GM10266 (cell line): ENCODE measurements around the gene STAC.

Source experiments
- DNase-seq: peaks from one replicate; pipeline ENCODE4 v3.0.0; 2012; ENCODE audit errors: extremely low spot score
- TF ChIP-seq, protein P1 (sequence below): IDR thresholded peaks from 2 replicates; pipeline ENCODE4 v1.5.1; 2012; ENCODE audit warnings: mild to moderate bottlenecking, low read depth; ENCODE audit not compliant: control insufficient read depth, insufficient read depth; ENCODE audit errors: missing control alignments

STAC gene

GRCh38 chr3:36487616-36488015 is 107.3 kb downstream of the STAC start:
- TF ChIP-seq, protein P1, sequence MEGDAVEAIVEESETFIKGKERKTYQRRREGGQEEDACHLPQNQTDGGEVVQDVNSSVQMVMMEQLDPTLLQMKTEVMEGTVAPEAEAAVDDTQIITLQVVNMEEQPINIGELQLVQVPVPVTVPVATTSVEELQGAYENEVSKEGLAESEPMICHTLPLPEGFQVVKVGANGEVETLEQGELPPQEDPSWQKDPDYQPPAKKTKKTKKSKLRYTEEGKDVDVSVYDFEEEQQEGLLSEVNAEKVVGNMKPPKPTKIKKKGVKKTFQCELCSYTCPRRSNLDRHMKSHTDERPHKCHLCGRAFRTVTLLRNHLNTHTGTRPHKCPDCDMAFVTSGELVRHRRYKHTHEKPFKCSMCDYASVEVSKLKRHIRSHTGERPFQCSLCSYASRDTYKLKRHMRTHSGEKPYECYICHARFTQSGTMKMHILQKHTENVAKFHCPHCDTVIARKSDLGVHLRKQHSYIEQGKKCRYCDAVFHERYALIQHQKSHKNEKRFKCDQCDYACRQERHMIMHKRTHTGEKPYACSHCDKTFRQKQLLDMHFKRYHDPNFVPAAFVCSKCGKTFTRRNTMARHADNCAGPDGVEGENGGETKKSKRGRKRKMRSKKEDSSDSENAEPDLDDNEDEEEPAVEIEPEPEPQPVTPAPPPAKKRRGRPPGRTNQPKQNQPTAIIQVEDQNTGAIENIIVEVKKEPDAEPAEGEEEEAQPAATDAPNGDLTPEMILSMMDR = no peak
- no peak for DNase-seq

DNA sequence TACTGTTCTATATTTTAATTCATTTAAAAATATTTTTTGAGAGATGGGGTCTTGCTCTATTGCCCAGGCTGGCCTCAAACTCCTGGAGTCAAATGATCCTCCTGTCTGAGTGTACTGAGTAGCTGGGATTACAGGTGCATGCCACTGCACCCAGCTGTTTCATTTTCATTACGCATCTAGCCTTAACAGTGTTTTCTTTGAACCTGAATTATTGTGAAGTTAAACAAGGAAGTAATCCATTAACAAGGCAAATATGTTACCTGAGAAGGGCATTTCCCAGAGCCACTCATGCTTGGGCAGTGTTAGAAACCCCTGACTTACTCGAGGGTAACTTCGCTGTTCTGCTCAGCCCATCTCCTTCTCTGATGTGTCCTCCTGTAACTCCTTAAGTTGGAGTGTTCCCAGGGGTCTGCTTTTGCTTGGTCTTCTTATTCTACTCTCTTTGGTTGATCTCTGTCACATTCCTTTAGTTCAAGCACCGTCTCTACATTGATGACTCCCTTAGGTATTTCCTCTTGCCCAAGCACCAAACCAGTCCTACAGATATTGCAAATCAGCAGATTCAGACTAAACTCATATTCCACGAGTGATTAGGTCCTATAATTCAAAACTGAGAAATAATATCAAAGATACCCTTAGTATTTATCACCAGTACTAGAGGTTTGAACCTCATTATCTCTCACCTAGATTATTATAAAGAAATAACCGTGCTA is 107.9 kb downstream of the STAC start:
- TF ChIP-seq, protein P1 = no peak
- DNase-seq = no peak

DNA sequence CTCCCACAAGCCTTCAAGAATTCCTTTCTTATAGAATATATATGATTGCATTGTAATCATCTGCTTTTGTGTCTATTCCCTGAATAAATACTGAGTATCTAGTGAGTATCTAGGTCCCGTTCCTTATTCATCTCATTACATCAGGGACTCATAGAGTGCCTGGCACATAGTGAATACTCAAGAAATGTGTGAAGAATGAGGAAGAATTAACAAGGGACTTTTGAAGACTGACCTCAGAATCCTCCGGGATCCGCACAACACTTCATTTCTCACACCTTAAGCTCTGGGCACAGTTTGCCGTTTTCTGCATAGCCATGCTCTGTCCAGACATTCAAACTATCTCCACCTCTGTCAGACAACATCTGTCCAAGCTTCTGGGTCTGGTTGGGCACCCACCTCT is 108.8 kb downstream of the STAC start:
- TF ChIP-seq, protein P1 = no peak
- DNase-seq = no peak

DNA sequence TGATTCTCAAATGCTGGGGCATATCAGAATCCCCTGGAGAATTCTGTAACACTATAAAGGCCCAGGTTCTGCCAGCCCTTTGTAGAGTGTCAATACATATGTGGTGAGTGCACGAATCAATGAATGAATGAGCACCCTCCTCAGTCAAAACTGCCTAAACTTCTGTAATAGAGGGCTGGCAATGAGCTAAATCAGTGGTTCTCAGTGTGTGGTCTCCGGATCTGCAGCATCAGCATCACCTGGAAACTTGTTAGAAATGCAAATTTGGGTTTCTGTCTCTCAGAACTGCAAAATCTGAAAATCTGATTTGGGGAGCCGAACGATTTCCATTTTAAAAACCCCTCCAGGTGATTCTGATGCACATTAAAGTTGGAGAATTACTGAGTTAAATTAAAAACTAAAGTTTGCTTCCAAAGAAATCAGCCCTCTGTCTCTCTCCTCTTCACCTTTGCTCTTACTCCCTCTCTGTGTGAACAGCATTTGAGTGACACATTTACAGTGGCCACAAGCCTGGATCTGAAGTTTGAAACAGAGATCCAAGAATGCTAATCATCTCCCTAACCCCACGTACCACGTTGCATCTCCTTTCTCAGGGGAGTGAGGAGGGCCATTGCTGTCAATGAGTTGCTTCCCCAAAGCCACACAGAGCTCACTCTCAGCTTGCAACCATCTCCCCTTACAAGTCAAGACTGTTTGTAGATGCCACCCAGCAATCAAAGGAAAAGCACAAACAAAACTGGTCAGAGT is 109.5 kb downstream of the STAC start:
- DNase-seq = no peak
- TF ChIP-seq, protein P1 = no peak

DNA sequence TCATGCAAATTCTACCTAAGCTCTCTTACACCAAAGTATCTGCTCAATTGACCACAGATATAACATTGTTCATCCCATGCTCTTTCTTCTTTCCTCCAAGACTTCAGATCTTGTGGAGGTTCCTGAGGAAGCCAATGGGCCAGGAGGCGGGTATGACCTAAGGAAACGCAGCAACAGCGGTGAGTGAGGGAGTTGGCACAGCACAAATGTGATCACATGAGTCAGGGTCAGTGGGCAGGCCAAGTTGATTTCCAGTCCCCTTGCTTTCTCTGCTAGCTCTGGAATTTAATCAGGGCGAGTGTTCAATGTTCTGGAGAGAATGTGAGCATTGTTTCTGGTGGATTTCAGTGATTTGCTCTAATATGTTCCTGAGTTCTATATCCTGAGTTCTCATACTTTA is 112.7 kb downstream of the STAC start:
- TF ChIP-seq, protein P1 = no peak
- DNase-seq = no peak

GRCh38 chr3:36494461-36495109 is 114.3 kb downstream of the STAC start:
- TF ChIP-seq, protein P1 = no peak
- DNase-seq = no peak
